Thyroid gland (tissue), 4 donors: ENCODE data around the gene C11orf24.

Source experiments
- CTCF ChIP-seq, 6 experiments: fragments of 200-600 bp in 3 of 6; fragments of 450-650 bp in 3 of 6; sonication (generic) in 3 of 6; IDR thresholded peaks; one replicate each; pipeline ENCODE4 v1.5.1; 2016 to 2019; ENCODE audit warnings: antibody characterized with exemption in 6 of 6, mild to moderate bottlenecking in 2 of 6, inconsistent platforms in 1 of 6, moderate library complexity in 1 of 6
- POLR2A ChIP-seq, 2 donors: fragments of 450-650 bp; IDR thresholded peaks; one replicate each; pipeline ENCODE4 v1.6.1; 2017; ENCODE audit warnings: antibody characterized with exemption in 2 of 2, mild to moderate bottlenecking in 2 of 2, moderate library complexity in 1 of 2

GRCh38 chr11:68312780-68313573 is 41.2 kb upstream of the C11orf24 start:
- TF ChIP-seq CTCF (IDR thresholded peaks at IDR 0.05) = no peak
- no peak for TF ChIP-seq POLR2A (IDR thresholded peaks at IDR 0.05)
